GM12872 (cell line): ENCODE results near the gene TMEM167A.

Source experiments
- CTCF ChIP-seq: IDR thresholded peaks from 3 replicates; pipeline ENCODE4 v1.5.1; 2011; ENCODE audit warnings: low read depth, mild to moderate bottlenecking, low read length, moderate library complexity; ENCODE audit not compliant: insufficient read depth

TMEM167A gene

GRCh38 chr5:83066548-83067110, 10.6 kb downstream of the TMEM167A start:
- TF ChIP-seq CTCF: no peak

GRCh38 chr5:83059341-83059740, 17.9 kb downstream of the TMEM167A start:
- no peak for TF ChIP-seq CTCF

GRCh38 chr5:83058726-83059125, 18.5 kb downstream of the TMEM167A start:
- no peak for TF ChIP-seq CTCF

GRCh38 chr5:83055166-83055565, 22.0 kb downstream of the TMEM167A start:
- no peak for TF ChIP-seq CTCF

GRCh38 chr5:83050723-83051340, 26.4 kb downstream of the TMEM167A start:
- no peak for TF ChIP-seq CTCF

- no peak for TF ChIP-seq CTCF
Observed at GRCh38 chr5:83049370-83049885, 27.8 kb downstream of the TMEM167A start.

- TF ChIP-seq CTCF: no peak
Observed at GRCh38 chr5:83048811-83049210, 28.4 kb downstream of the TMEM167A start.
